ENCODE data around the gene KRT37.
A peak's percentile ranks its signal among the peaks of the same experiment; 100 is the strongest.

Gene KRT37

DNA sequence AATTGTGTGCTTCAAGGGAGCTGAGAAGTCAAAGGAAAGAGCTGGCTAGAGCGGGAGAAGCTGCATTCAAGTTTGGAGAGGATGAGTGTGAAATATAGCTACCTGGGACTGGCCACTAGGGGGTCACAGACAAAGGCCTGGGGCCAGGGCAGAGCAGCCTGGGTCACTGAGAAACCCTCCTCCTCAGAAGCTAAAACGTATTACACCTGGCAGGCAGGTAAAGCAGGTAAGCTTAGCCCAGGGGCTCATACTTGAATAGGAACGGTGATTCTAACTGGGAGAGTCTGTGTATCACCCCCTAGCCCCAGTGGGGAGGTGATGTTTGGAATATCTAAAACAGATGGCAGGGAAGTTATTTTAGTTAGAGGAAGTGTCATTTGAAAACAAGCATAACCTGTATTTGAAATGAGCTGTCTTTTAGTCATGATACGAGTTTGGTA, 6.8 kb downstream of the KRT37 start:
- H3K4me1 ChIP-seq (ENCODE audit: control insufficient read depth in 2 of 2, insufficient read depth in 1 of 2, low read depth in 1 of 2, low read length in 2 of 2) = peaks cover 0 to 3% of the 10 kb centered on the region in 2 donors
- WGBS, 2 donors (ENCODE audit: extremely low coverage in 2 of 2, insufficient read length in 2 of 2, insufficient replicate concordance in 1 of 2) = no CpG with 5 or more reads among the region's 4 CpGs

DNA sequence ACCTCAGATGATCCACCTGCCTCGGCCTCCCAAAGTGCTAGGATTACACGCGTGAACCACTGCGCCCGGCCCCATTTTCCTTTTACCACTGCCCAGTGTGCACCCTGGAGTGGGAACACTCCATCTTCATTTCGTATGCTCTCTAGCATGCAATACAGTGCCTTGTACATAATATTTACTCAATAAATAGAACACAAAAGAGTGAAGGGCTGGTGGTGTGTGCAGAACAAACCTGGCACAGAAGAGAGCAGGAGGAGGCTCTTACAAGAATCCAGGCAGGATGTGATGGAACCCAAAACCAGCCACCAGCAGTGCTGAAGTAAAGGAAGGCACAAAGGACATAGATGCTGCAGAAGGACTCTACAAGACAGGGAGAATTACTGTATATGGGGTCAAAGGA, 7.3 kb downstream of the KRT37 start:
- WGBS, 2 donors (ENCODE audit: extremely low coverage in 2 of 2, insufficient read length in 2 of 2, insufficient replicate concordance in 1 of 2) = no CpG with 5 or more reads among the region's 6 CpGs
- H3K27ac ChIP-seq (replicated peaks; ENCODE audit: low read length) = no peak overlapping the region
- no peak overlapping the region for H2BK5ac ChIP-seq (ENCODE audit: low read length)

More for the DNA sequence above, 6.8 kb downstream of the KRT37 start:
- Histone ChIP-seq H3K79me1 (ENCODE audit: low read depth, low read length) (no peaks in the 10 kb centered on the region), H2BK120ac (ENCODE audit: low read depth, low read length) (no peak overlapping the region), H2BK12ac (ENCODE audit: low read length) (no peak overlapping the region), H3K9ac (ENCODE audit: low read depth, low read length, poor library complexity) (peak overlapping the region; percentile 9), H3K27ac (replicated peaks; ENCODE audit: low read length) (no peak overlapping the region), H3K4ac (ENCODE audit: low read length) (no peak overlapping the region), H3K36me3 (replicated peaks in 1 of 2; ENCODE audit: control insufficient read depth in 2 of 2, insufficient read depth in 2 of 2, low read length in 2 of 2) (no peaks in the 10 kb centered on the region), H4K91ac (ENCODE audit: low read depth, low read length, poor library complexity) (no peak overlapping the region), H3K4me2 (ENCODE audit: insufficient read depth, low read length, poor library complexity, severe bottlenecking) (no peak overlapping the region), H2BK15ac (ENCODE audit: low read length) (no peak overlapping the region), H3K9me3 (replicated peaks in 1 of 2; ENCODE audit: control insufficient read depth in 2 of 2, insufficient read depth in 1 of 2, low read depth in 1 of 2, low read length in 2 of 2) (no peaks in the 10 kb centered on the region), H2AK5ac (ENCODE audit: low read depth, low read length) (no peak overlapping the region), H3K23ac (ENCODE audit: low read depth, low read length, poor library complexity) (no peak overlapping the region), H3K4me3 (ENCODE audit: low read length in 2 of 2) (no peak overlapping the region), H2BK5ac (ENCODE audit: low read length) (no peak overlapping the region), H4K8ac (ENCODE audit: low read depth, low read length) (no peak overlapping the region), H3K27me3 (ENCODE audit: control insufficient read depth in 3 of 3, insufficient read depth in 3 of 3, low read depth in 1 of 3, low read length in 3 of 3) (peaks cover 0 to 5% (median 0%) of the 10 kb centered on the region in 3 experiments), H3K14ac (ENCODE audit: low read length) (no peak overlapping the region), H2AFZ (ENCODE audit: low read length) (no peak overlapping the region), H3K18ac (ENCODE audit: low read length) (no peak overlapping the region)
- no peak for DNase-seq (ENCODE audit: low spot score)

DNA sequence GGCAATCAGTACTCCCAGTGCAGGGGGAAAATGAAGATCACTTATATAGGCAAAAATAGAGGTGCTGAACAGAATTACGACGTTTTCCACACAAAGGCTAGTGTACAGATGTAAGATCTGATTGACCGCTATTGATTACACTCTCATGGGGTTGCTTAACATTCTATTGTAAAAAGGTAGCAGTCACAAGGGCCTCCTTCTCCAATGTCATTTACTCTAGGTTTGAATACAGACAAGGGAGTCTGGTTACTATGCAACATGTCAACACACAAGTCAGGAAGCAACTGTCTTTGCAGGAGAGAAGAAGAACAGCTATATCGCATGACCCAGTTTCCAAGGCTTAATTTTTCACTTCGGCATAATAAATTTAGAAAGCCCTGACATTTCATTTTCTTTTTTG, 7.9 kb downstream of the KRT37 start:
- WGBS, 2 donors (ENCODE audit: extremely low coverage in 2 of 2, insufficient read length in 2 of 2, insufficient replicate concordance in 1 of 2) = no CpG with 5 or more reads among the region's 5 CpGs
- H3K36me3 ChIP-seq (replicated peaks in 1 of 2; ENCODE audit: control insufficient read depth in 2 of 2, insufficient read depth in 2 of 2, low read length in 2 of 2) = no peaks in the 10 kb centered on the region
- no peak overlapping the region for H3K4me3 ChIP-seq (ENCODE audit: low read length in 2 of 2)

More for the DNA sequence above, 7.3 kb downstream of the KRT37 start:
- Histone ChIP-seq H2AK5ac (ENCODE audit: low read depth, low read length) (no peak overlapping the region), H3K4me3 (ENCODE audit: low read length in 2 of 2) (no peak overlapping the region), H3K4me1 (ENCODE audit: control insufficient read depth in 2 of 2, insufficient read depth in 1 of 2, low read depth in 1 of 2, low read length in 2 of 2) (peaks cover 0 to 3% of the 10 kb centered on the region in 2 donors), H4K91ac (ENCODE audit: low read depth, low read length, poor library complexity) (no peak overlapping the region), H3K23ac (ENCODE audit: low read depth, low read length, poor library complexity) (no peak overlapping the region), H2BK12ac (ENCODE audit: low read length) (no peak overlapping the region), H2AFZ (ENCODE audit: low read length) (no peak overlapping the region), H3K14ac (ENCODE audit: low read length) (no peak overlapping the region), H3K79me1 (ENCODE audit: low read depth, low read length) (no peaks in the 10 kb centered on the region), H3K36me3 (replicated peaks in 1 of 2; ENCODE audit: control insufficient read depth in 2 of 2, insufficient read depth in 2 of 2, low read length in 2 of 2) (no peaks in the 10 kb centered on the region), H3K9ac (ENCODE audit: low read depth, low read length, poor library complexity) (no peak overlapping the region), H3K9me3 (replicated peaks in 1 of 2; ENCODE audit: control insufficient read depth in 2 of 2, insufficient read depth in 1 of 2, low read depth in 1 of 2, low read length in 2 of 2) (no peaks in the 10 kb centered on the region), H2BK120ac (ENCODE audit: low read depth, low read length) (no peak overlapping the region), H3K18ac (ENCODE audit: low read length) (no peak overlapping the region), H3K4ac (ENCODE audit: low read length) (no peak overlapping the region), H3K27me3 (ENCODE audit: control insufficient read depth in 3 of 3, insufficient read depth in 3 of 3, low read depth in 1 of 3, low read length in 3 of 3) (peaks cover 0 to 5% (median 0%) of the 10 kb centered on the region in 3 experiments), H2BK15ac (ENCODE audit: low read length) (no peak overlapping the region), H4K8ac (ENCODE audit: low read depth, low read length) (no peak overlapping the region), H3K4me2 (ENCODE audit: insufficient read depth, low read length, poor library complexity, severe bottlenecking) (no peak overlapping the region)
- no peak for DNase-seq (ENCODE audit: low spot score)

DNA sequence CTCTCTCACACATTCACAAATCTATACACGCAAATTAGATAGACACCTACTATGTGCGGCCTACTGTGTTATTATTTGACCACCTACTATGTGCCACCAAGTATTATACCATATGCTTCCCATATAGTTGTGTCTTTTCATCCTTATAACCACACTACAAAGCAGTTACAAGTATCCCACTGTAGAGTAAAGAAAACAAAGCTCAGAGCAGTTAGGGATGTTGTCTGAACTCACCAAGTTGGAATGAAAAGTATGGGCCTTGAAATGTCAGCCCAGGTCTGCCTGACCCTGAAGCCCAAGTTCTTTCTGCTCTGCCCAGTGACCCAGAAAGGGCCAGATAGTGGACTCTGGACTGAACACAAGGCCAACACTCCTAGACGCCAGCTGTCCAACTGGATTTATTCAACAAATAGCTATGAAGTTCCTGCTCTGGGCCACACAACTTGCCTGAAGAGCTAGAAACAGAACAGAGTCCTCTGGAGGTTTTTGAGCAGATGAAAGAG, 8.5 kb downstream of the KRT37 start:
- no peak overlapping the region for H2BK15ac ChIP-seq (ENCODE audit: low read length)
- H3K79me1 ChIP-seq (ENCODE audit: low read depth, low read length) = no peaks in the 10 kb centered on the region
- no peak overlapping the region for H3K4me2 ChIP-seq (ENCODE audit: insufficient read depth, low read length, poor library complexity, severe bottlenecking)
- peaks cover 0 to 3% of the 10 kb centered on the region in 2 donors for H3K4me1 ChIP-seq (ENCODE audit: control insufficient read depth in 2 of 2, insufficient read depth in 1 of 2, low read depth in 1 of 2, low read length in 2 of 2)
- no peak overlapping the region for H3K4ac ChIP-seq (ENCODE audit: low read length)
- H2AK5ac ChIP-seq (ENCODE audit: low read depth, low read length) = no peak overlapping the region
- no peak overlapping the region for H4K91ac ChIP-seq (ENCODE audit: low read depth, low read length, poor library complexity)
- no peak overlapping the region for H3K4me3 ChIP-seq (ENCODE audit: low read length in 2 of 2)
- peaks cover 0 to 2% (median 0%) of the 10 kb centered on the region in 3 experiments for H3K27me3 ChIP-seq (ENCODE audit: control insufficient read depth in 3 of 3, insufficient read depth in 3 of 3, low read depth in 1 of 3, low read length in 3 of 3)
- WGBS, 2 donors (ENCODE audit: extremely low coverage in 2 of 2, insufficient read length in 2 of 2, insufficient replicate concordance in 1 of 2) = no CpG with 5 or more reads among the region's 3 CpGs
- no peak overlapping the region for H3K27ac ChIP-seq (replicated peaks; ENCODE audit: low read length)
- H3K9ac ChIP-seq (ENCODE audit: low read depth, low read length, poor library complexity) = no peak overlapping the region
- H2BK120ac ChIP-seq (ENCODE audit: low read depth, low read length) = no peak overlapping the region
- no peak overlapping the region for H4K8ac ChIP-seq (ENCODE audit: low read depth, low read length)
- H3K18ac ChIP-seq (ENCODE audit: low read length) = no peak overlapping the region
- no peak overlapping the region for H2BK5ac ChIP-seq (ENCODE audit: low read length)
- H3K23ac ChIP-seq (ENCODE audit: low read depth, low read length, poor library complexity) = no peak overlapping the region
- no peak for DNase-seq (ENCODE audit: low spot score)
- no peaks in the 10 kb centered on the region for H3K9me3 ChIP-seq (replicated peaks in 1 of 2; ENCODE audit: control insufficient read depth in 2 of 2, insufficient read depth in 1 of 2, low read depth in 1 of 2, low read length in 2 of 2)
- H3K36me3 ChIP-seq (replicated peaks in 1 of 2; ENCODE audit: control insufficient read depth in 2 of 2, insufficient read depth in 2 of 2, low read length in 2 of 2) = no peaks in the 10 kb centered on the region
- no peak overlapping the region for H3K14ac ChIP-seq (ENCODE audit: low read length)
- H2AFZ ChIP-seq (ENCODE audit: low read length) = no peak overlapping the region
- H2BK12ac ChIP-seq (ENCODE audit: low read length) = no peak overlapping the region

More for the DNA sequence above, 7.9 kb downstream of the KRT37 start:
- H3K27ac ChIP-seq (replicated peaks; ENCODE audit: low read length) = no peak overlapping the region
- no peak overlapping the region for H2BK12ac ChIP-seq (ENCODE audit: low read length)
- H2AFZ ChIP-seq (ENCODE audit: low read length) = no peak overlapping the region
- no peak overlapping the region for H2BK15ac ChIP-seq (ENCODE audit: low read length)
- peaks cover 0 to 3% of the 10 kb centered on the region in 2 donors for H3K4me1 ChIP-seq (ENCODE audit: control insufficient read depth in 2 of 2, insufficient read depth in 1 of 2, low read depth in 1 of 2, low read length in 2 of 2)
- DNase-seq (ENCODE audit: low spot score) = no peak
- no peak overlapping the region for H2BK5ac ChIP-seq (ENCODE audit: low read length)
- H3K9me3 ChIP-seq (replicated peaks in 1 of 2; ENCODE audit: control insufficient read depth in 2 of 2, insufficient read depth in 1 of 2, low read depth in 1 of 2, low read length in 2 of 2) = no peaks in the 10 kb centered on the region
- H2BK120ac ChIP-seq (ENCODE audit: low read depth, low read length) = no peak overlapping the region
- no peak overlapping the region for H3K18ac ChIP-seq (ENCODE audit: low read length)
- no peak overlapping the region for H3K4ac ChIP-seq (ENCODE audit: low read length)
- no peak overlapping the region for H2AK5ac ChIP-seq (ENCODE audit: low read depth, low read length)
- no peak overlapping the region for H4K8ac ChIP-seq (ENCODE audit: low read depth, low read length)
- H3K79me1 ChIP-seq (ENCODE audit: low read depth, low read length) = no peaks in the 10 kb centered on the region
- H3K27me3 ChIP-seq (ENCODE audit: control insufficient read depth in 3 of 3, insufficient read depth in 3 of 3, low read depth in 1 of 3, low read length in 3 of 3) = peaks cover 0 to 5% (median 0%) of the 10 kb centered on the region in 3 experiments
- H3K9ac ChIP-seq (ENCODE audit: low read depth, low read length, poor library complexity) = no peak overlapping the region
- H3K23ac ChIP-seq (ENCODE audit: low read depth, low read length, poor library complexity) = no peak overlapping the region
- H3K14ac ChIP-seq (ENCODE audit: low read length) = no peak overlapping the region
- H4K91ac ChIP-seq (ENCODE audit: low read depth, low read length, poor library complexity) = no peak overlapping the region
- no peak overlapping the region for H3K4me2 ChIP-seq (ENCODE audit: insufficient read depth, low read length, poor library complexity, severe bottlenecking)
